GM12864 (cell line): ENCODE results near the gene CCDC192.

Experiments
- DNase-seq: peaks from one replicate; pipeline ENCODE4 v3.0.0-alpha.2; 2011; ENCODE audit warnings: low read depth
- H3K4me3 ChIP-seq: 2 replicates; pipeline ENCODE4 v1.5.1; 2011; ENCODE audit warnings: mild to moderate bottlenecking, low read depth, low read length, control low read depth
- CTCF ChIP-seq: IDR thresholded peaks from 2 replicates; pipeline ENCODE4 v1.5.1; 2011; ENCODE audit warnings: low read depth, mild to moderate bottlenecking, moderate library complexity, low read length, control low read depth, inconsistent platforms; ENCODE audit errors: missing control alignments

CCDC192 gene

GRCh38 chr5:127796211-127796610, 93.0 kb downstream of the CCDC192 start:
- no peak for TF ChIP-seq CTCF
- no peak overlapping the region for H3K4me3 ChIP-seq
- DNase-seq = no peak

- no peak overlapping the region for H3K4me3 ChIP-seq
- no peak for DNase-seq
Observed at GRCh38 chr5:127799293-127799905, 96.2 kb downstream of the CCDC192 start.

GRCh38 chr5:127801751-127802476, 98.7 kb downstream of the CCDC192 start:
- H3K4me3 ChIP-seq = no peak overlapping the region
- no peak for TF ChIP-seq CTCF
- DNase-seq = no peak

More at GRCh38 chr5:127799293-127799905, 96.2 kb downstream of the CCDC192 start:
- TF ChIP-seq CTCF = no peak

DNA sequence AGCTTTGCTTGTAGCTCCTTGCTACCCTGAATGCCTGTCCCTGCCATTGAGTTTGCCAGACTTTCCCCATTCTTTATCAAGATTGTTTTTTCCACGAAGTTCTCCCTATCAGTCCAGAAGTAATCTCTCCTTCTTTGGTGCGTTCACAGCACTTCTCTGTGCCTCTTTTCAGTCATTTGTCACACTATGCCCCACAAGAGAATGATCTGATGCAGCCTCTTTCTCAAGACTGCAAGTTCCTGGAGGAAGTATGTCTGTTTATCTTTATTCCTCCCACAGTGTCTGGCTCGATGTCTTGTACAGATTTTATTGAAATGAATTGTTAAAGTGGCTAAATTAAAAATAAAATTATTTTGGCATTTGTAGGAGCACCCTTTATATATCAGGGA, 99.3 kb downstream of the CCDC192 start:
- no peak for TF ChIP-seq CTCF
- DNase-seq = no peak
- H3K4me3 ChIP-seq = no peak overlapping the region

DNA sequence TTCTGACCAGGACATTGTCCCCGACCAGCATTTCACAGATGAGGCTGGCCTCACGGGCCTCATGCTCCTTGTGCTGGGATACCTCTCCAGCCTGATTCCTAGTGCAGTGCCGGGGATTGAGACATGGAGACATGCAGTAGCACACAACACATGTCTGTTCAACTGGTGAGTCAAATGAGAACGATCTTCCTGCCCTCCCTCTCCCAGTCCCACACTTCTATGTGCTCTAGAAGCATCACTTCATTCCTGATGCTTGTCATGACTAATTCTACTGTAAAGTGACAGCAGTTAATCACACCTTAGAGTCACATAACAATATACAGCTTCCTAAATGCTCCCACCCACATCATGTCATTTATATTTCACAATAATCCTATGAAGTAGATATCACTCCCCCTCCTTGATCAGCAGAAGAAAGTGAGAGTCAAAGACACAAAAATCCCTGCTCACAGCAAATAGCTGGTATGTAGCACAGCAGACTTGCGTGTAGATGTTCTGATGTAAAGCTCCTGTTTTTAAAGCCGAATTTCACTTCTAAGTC, 101.8 kb downstream of the CCDC192 start:
- H3K4me3 ChIP-seq = no peak overlapping the region
- no peak for DNase-seq
- TF ChIP-seq CTCF = no peak

- no peak for DNase-seq
- H3K4me3 ChIP-seq = no peak overlapping the region
- TF ChIP-seq CTCF = no peak
Observed at GRCh38 chr5:127805448-127805847, 102.3 kb downstream of the CCDC192 start.
